Measurements from ENCODE around the gene KLHL26. TPM values are rescaled to one million over a fixed set of nuclear protein-coding genes. Genes with fewer than 3 reads are reported as not detected.

Gene KLHL26
- total and polyA plus RNA-seq, 4 donors, result 2.3 to 5.9 (median 2.4) TPM

- Histone ChIP-seq H3K4me3 (ENCODE audit: low read depth in 1 of 3, low read length in 3 of 3) (no peak overlapping the region), H3K9me3 (ENCODE audit: control insufficient read depth in 4 of 4, low read length in 3 of 4) (no peaks in the 10 kb centered on the region), H3K27ac (ENCODE audit: low read depth in 1 of 2, low read length in 2 of 2) (no peak overlapping the region), H3K4me1 (ENCODE audit: control insufficient read depth in 4 of 4, insufficient read depth in 4 of 4, low read length in 3 of 4) (peaks cover 6 to 11% (median 9%) of the 10 kb centered on the region in 4 donors), H3K36me3 (ENCODE audit: control insufficient read depth in 4 of 4, insufficient read depth in 3 of 4, low read depth in 1 of 4, low read length in 3 of 4) (peaks cover 0 to 3% (median 1%) of the 10 kb centered on the region in 4 donors), H3K27me3 (ENCODE audit: control insufficient read depth in 4 of 4, insufficient read depth in 4 of 4, low read length in 3 of 4) (peaks cover 0 to 5% (median under 1%) of the 10 kb centered on the region in 4 donors), H3K9ac (ENCODE audit: low read depth in 1 of 2, low read length in 2 of 2) (no peak overlapping the region)
- DNase-seq (ENCODE audit: low spot score), result no peak
- 82% methylated on average over 6 of the region's 6 CpGs for WGBS
- TF ChIP-seq HNF4A (conservative IDR thresholded peaks at IDR 0.05), result no peak
- no peak for TF ChIP-seq GABPA (IDR thresholded peaks at IDR 0.05 in 1 of 2, conservative IDR thresholded peaks at IDR 0.05 in 1 of 2)
- no peak for TF ChIP-seq JUND (IDR thresholded peaks at IDR 0.05)
- no peak for TF ChIP-seq RXRA (IDR thresholded peaks at IDR 0.05)
- no peak for TF ChIP-seq TAF1 (conservative IDR thresholded peaks at IDR 0.05)
- no peak for TF ChIP-seq FOXA1 (IDR thresholded peaks at IDR 0.05)
- TF ChIP-seq NR2F2 (IDR thresholded peaks at IDR 0.05), result no peak
- no peak for TF ChIP-seq ATF3 (IDR thresholded peaks at IDR 0.05)
- TF ChIP-seq EGR1 (IDR thresholded peaks at IDR 0.05; ENCODE audit: low read depth in 2 of 2), result no peak
Measured at GRCh38 chr19:18595475-18595874, 41.4 kb upstream of the KLHL26 start.

- H3K27ac ChIP-seq (ENCODE audit: low read depth in 1 of 2, low read length in 2 of 2), result no peak overlapping the region
- H3K4me3 ChIP-seq (ENCODE audit: low read depth in 1 of 3, low read length in 3 of 3), result no peak overlapping the region
- H3K27me3 ChIP-seq (ENCODE audit: control insufficient read depth in 4 of 4, insufficient read depth in 4 of 4, low read length in 3 of 4), result peaks cover 0 to 5% (median under 1%) of the 10 kb centered on the region in 4 donors
- peak; percentile 74 for DNase-seq (ENCODE audit: low spot score)
- 26% methylated on average over 21 of the region's 21 CpGs for WGBS
- H3K36me3 ChIP-seq (ENCODE audit: control insufficient read depth in 4 of 4, insufficient read depth in 3 of 4, low read depth in 1 of 4, low read length in 3 of 4), result no peaks in the 10 kb centered on the region
- H3K9me3 ChIP-seq (ENCODE audit: control insufficient read depth in 4 of 4, low read length in 3 of 4), result no peaks in the 10 kb centered on the region
- peaks cover 6 to 11% (median 9%) of the 10 kb centered on the region in 4 donors for H3K4me1 ChIP-seq (ENCODE audit: control insufficient read depth in 4 of 4, insufficient read depth in 4 of 4, low read length in 3 of 4)
- no peak overlapping the region for H3K9ac ChIP-seq (ENCODE audit: low read depth in 1 of 2, low read length in 2 of 2)
- no peak for TF ChIP-seq CTCF (IDR thresholded peaks at IDR 0.05; ENCODE audit: low read depth, low read length, missing input control)
- TF ChIP-seq RXRA (IDR thresholded peaks at IDR 0.05), result peak in 1 of 2 donors; percentile 48
- no peak for TF ChIP-seq YY1 (IDR thresholded peaks at IDR 0.05)
- no peak for TF ChIP-seq SP1 (IDR thresholded peaks at IDR 0.05)
Measured at GRCh38 chr19:18596752-18597157, 40.1 kb upstream of the KLHL26 start.

GRCh38 chr19:18597809-18598660, 38.8 kb upstream of the KLHL26 start:
- H3K9ac ChIP-seq (ENCODE audit: low read depth in 1 of 2, low read length in 2 of 2), result no peak overlapping the region
- no peaks in the 10 kb centered on the region for H3K9me3 ChIP-seq (ENCODE audit: control insufficient read depth in 4 of 4, low read length in 3 of 4)
- H3K4me3 ChIP-seq (ENCODE audit: low read depth in 1 of 3, low read length in 3 of 3), result no peak overlapping the region
- 53% methylated on average over 25 of the region's 25 CpGs for WGBS
- DNase-seq (ENCODE audit: low spot score), result no peak
- H3K27ac ChIP-seq (ENCODE audit: low read depth in 1 of 2, low read length in 2 of 2), result no peak overlapping the region
- H3K36me3 ChIP-seq (ENCODE audit: control insufficient read depth in 4 of 4, insufficient read depth in 3 of 4, low read depth in 1 of 4, low read length in 3 of 4), result no peaks in the 10 kb centered on the region
- H3K4me1 ChIP-seq (ENCODE audit: control insufficient read depth in 4 of 4, insufficient read depth in 4 of 4, low read length in 3 of 4), result peaks cover 6 to 11% (median 9%) of the 10 kb centered on the region in 4 donors
- peaks cover 0 to 5% (median 2%) of the 10 kb centered on the region in 4 donors for H3K27me3 ChIP-seq (ENCODE audit: control insufficient read depth in 4 of 4, insufficient read depth in 4 of 4, low read length in 3 of 4)
- TF ChIP-seq FOXA1 (IDR thresholded peaks at IDR 0.05) (no peak), EGR1 (IDR thresholded peaks at IDR 0.05; ENCODE audit: low read depth in 2 of 2) (no peak), CTCF (IDR thresholded peaks at IDR 0.05; ENCODE audit: low read depth, low read length, missing input control) (no peak), YY1 (IDR thresholded peaks at IDR 0.05) (no peak), MAX (IDR thresholded peaks at IDR 0.05) (no peak), HNF4G (IDR thresholded peaks at IDR 0.05) (no peak), FOXA2 (IDR thresholded peaks at IDR 0.05) (no peak), JUND (IDR thresholded peaks at IDR 0.05) (no peak), RAD21 (IDR thresholded peaks at IDR 0.05) (no peak), SP1 (IDR thresholded peaks at IDR 0.05) (no peak), REST (IDR thresholded peaks at IDR 0.05) (no peak), ATF3 (IDR thresholded peaks at IDR 0.05) (no peak), TAF1 (conservative IDR thresholded peaks at IDR 0.05) (no peak), GABPA (IDR thresholded peaks at IDR 0.05 in 1 of 2, conservative IDR thresholded peaks at IDR 0.05 in 1 of 2) (no peak), HNF4A (conservative IDR thresholded peaks at IDR 0.05) (no peak), NR2F2 (IDR thresholded peaks at IDR 0.05) (no peak)

All from liver (tissue), 9 donors.